GM20431 (cell line): ENCODE results near the gene KCNH1.

Experiments
- in situ Hi-C: fragments of 300-500 bp; cut with MseI, MboI; formaldehyde crosslinking; loops from one replicate; pipeline ENCODE4 v1.15.0; 2020; ENCODE audit warnings: low sequenced_read_pairs; ENCODE audit not compliant: unreplicated experiment

KCNH1 gene

GRCh38 chr1:210932104-210932503 lies 201.8 kb downstream of the KCNH1 start:
- in situ Hi-C loops: no loop called here

DNA sequence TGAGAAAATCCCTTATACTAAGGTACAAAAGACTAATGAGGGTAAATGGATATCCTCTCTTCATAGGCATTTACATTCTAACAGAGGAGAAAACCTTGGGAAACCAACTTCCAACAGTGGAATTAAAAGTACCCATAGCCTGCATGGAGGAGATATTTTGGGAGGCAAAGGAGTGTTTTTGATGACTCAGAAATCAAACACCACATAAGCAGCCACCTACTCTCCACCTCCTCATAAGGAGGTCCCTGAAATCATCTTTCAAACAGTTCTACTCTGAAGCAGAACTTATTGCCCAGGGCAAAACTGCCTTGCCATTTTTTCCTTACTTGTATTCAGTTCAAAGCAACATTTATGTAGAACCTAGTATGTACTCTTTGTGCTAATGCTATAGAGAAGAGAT lies 211.3 kb downstream of the KCNH1 start:
- in situ Hi-C loops: no loop called here

GRCh38 chr1:210920716-210921694 lies 212.9 kb downstream of the KCNH1 start:
- in situ Hi-C loops: no loop called here

DNA sequence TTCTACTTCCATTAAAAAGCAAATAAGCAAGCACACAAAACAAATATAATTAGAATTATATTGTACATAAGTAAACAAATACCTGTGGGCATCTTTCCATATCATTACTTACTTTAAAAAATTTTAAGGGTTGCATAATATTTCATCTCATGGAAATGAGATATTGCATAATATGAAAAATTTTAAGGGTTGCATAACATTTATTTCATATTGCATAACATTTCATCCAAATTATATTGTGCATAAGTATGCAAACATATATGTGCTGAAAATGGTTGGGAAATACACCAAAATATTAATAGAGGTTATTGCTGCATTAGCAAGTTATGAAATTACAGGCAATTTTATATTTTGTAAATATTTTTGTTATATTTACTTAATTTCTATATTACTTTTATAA lies 213.7 kb downstream of the KCNH1 start:
- in situ Hi-C loops: no loop called here

DNA sequence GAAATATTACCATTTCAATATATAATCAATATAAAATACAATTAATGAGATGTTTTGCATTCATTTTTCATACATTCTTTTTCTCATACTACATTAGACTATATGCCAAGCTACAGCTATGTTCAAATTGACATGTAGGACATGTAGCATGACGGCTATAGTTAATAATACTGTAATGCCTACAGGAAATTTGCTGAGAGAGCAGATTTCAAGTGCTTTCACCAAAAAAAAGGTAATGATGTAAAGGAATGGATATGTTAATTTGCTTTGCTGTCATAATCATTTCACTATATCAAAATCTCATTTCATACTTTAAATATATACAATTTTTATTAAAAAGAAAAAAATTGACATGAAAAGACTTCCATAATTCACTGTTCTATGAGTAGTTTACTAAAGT lies 215.1 kb downstream of the KCNH1 start:
- in situ Hi-C loops: no loop called here

DNA sequence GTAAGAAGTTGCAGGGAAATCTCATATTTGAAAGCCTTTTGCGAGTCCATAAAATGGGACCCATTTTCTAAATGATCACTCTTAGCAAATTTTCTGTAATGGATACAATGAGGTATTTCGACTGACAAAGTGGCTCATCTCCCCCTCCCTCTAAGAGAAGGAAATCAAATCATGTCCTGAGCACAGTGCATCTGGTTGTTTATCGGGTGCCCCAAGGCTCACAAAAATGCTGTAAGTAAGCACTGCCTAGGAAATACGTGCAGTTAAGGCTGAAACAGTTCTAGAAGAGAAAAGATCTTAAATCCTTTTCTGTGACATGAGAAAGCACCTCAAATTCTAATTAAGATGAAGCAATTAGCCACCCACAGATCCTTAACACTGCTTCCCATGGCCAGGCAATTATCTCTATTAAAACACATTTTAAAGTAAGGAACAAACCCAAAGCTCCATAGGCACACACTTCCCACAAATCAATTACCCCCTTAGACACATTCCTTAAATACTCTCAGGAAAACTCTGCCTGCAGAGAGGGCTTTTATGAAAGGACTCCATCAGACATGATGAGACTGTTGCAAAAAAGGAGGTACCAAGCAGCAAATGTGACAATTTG lies 216.3 kb downstream of the KCNH1 start:
- in situ Hi-C loops: no loop called here

DNA sequence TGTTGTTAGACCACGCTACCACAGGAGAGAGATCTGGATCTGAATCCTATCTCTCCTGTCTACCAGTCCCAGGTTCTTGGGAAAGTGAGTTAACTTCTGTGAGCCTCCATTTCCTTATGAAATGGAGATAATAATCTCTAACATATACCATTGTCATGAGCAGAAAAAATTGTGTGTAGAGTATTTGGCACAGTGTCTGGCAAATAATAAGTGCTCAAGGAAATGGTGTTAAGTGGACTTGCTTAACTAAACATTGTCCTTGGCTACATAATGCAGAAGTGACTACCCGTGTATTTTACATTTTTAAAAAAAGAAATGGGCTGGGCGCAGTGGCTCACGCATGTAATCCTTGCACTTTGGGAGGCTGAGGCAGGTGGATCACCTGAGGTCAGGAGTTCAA lies 217.4 kb downstream of the KCNH1 start:
- in situ Hi-C loops: no loop called here

- in situ Hi-C loops: no loop called here
Observed at GRCh38 chr1:210915890-210916507, 217.9 kb downstream of the KCNH1 start.

- in situ Hi-C loops: no loop called here
Observed at GRCh38 chr1:210912752-210913151, 221.2 kb downstream of the KCNH1 start.

DNA sequence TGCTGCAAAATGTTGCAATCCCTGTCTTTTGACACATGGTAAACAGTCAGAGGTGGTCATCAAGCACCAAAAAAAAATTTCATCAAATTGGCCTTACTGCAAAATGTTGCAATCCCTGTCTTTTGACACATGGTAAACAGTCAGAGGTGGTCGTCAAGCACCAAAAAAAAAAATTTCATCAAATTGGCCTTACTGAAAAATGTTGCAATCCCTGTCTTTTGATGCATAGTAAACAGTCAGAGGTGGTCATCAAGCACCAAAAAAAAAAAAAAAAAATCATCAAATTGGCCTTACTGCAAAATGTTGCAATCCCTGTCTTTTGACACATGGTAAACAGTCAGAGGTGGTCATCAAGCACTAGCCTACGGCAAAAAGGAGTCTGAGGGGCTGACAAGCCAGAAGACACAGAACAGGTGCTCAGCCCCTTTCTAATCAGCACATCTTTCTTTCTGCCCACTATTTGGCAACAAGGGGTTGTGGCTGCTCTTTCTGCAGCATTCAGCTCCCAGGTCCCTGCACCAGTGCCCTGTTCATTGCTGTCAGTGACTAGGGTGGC lies 223.8 kb downstream of the KCNH1 start:
- in situ Hi-C loops: no loop called here

GRCh38 chr1:210908791-210909190 lies 225.2 kb downstream of the KCNH1 start:
- in situ Hi-C loops: no loop called here

DNA sequence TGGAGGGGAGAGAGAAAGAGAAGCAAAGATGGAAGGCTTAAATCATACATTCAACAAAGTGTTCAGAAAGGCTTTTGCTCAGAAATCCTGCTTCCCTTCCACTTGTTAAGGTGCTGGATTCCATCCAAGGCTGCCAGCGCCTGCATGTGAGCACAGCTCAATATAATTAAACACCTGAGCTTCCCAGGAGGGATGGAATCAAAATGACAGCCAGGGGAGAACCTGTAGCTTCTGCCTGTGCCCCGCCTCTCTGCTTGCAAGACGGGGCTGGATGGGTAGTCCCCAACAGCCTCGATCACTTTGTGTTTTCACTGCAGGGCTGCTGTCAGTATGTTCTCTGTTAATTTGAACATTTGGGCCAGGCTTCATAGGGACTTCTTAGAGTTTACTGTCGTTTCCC lies 225.7 kb downstream of the KCNH1 start:
- in situ Hi-C loops: no loop called here

DNA sequence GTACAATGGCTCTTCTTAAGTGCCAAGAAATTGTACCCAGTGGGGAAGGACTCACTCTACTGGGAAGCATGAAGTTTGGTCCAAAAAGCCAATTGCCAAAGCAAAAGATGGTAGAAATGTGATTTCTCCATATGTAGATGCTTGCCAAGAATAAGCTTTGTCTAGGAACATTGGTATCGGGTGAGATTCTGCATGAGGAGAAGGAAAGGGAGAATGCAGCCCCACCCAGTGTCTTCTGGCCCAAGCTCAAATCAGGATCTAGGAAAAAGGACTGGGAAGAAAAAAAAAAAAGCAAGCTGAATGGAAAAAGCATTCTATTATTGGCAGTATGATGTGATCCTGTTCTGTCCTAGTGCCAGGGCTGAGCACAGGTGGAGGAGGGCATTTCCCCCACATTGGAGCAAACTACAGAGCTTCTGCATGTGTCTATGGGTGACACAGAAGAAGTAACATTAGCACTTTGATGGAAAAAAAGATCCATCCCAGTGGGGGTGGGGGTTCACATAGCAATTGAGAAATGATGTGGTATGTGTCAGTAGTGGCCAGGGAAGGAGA lies 226.6 kb downstream of the KCNH1 start:
- in situ Hi-C loops: no loop called here

GRCh38 chr1:210905944-210906453 lies 227.9 kb downstream of the KCNH1 start:
- in situ Hi-C loops: no loop called here

DNA sequence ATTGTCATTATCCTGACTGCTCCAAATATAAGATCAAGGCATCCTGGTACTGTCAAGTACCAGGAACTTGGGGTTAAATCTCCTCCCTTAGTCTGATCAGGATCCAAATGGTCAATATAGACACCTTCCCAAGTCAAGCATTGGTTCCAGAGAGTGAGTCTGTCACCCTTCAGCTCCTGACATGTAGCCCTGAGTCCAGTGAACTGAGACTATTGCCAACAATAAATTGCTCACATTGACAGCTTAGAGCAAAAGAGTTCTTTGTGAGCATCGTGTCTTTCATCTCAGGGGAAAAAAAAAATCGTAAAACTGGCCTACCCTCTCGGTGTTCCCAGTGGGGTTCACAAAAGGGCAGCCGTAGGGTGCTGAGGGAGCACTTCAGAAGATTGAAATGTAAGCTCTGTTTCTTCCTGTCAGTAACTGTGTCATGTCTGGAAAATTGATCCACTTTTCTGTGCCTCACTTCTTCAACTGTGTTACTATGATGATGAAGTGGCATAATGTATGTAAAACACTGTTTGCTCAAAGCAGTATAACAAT lies 228.5 kb downstream of the KCNH1 start:
- in situ Hi-C loops: no loop called here

GRCh38 chr1:210901981-210902770 lies 231.8 kb downstream of the KCNH1 start:
- in situ Hi-C loops: no loop called here

DNA sequence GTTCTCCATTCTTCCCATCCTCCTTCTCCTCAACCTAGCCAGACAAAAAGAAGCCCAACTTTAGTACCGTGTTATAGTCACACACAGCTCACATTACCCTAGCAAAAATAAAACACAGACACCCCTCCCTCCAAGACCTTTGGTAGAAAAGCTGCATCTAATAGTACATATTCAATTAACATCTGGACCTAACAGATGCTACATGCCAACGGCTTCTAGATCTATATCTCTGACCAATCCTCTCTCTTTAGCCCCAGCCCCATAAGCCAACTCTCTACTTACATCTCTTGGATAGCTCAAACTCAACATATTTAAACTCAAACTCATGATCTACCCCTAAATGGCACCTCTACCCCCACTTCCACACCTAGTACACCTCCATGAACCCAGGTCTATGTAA lies 233.1 kb downstream of the KCNH1 start:
- in situ Hi-C loops: no loop called here

DNA sequence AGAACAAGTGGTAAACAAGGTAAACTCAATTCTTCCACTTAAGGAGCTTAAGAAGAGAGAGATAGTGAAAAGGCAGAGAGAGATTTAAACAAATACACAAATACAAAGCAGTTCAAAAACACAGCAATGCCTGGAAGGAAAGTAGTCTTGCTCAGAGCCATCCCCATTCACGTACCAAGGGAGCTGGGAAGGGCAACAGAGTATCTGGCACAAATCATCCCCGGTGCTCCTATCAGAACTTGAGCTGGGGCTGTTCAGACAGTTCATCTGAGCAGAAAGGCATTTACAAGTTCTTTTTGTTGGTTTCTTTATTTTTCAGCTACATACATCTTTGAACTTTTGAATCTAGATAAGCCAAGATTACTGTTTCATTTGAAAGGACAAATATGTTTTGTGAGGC lies 233.9 kb downstream of the KCNH1 start:
- in situ Hi-C loops: no loop called here

- in situ Hi-C loops: no loop called here
Observed at GRCh38 chr1:210899676-210900075, 234.3 kb downstream of the KCNH1 start.
